Left lung (tissue), 10 donors: ENCODE measurements around the gene TANC1. TPM values are rescaled to one million over a fixed set of nuclear protein-coding genes. Genes with fewer than 3 reads are reported as not detected.

ENCODE experiments used
- ATAC-seq: fragments of 200-7000 bp; cut with Tn5 transposase; one replicate; pipeline ENCODE4 v1.9.1; 2020; ENCODE audit warnings: moderate library complexity
- DNase-seq, 4 donors: peaks; one replicate each; pipeline ENCODE4 v3.0.0-alpha.2; 2013 to 2020
- H3K27ac ChIP-seq, 2 donors: fragments of 200-600 bp; sonication (generic) in 1 of 2; one replicate each; pipeline versions ENCODE4 v1.5.0 to v1.8.0; 2020 to 2021
- H3K27me3 ChIP-seq, 2 donors: fragments of 200-600 bp; sonication (generic) in 1 of 2; one replicate each; pipeline versions ENCODE4 v1.5.0 to v1.8.0; 2020 to 2021
- H3K36me3 ChIP-seq, 2 donors: fragments of 200-600 bp; sonication (generic) in 1 of 2; one replicate each; pipeline versions ENCODE4 v1.5.0 to v1.8.0; 2020 to 2021
- H3K4me1 ChIP-seq, 2 donors: fragments of 200-600 bp; one replicate each; pipeline ENCODE4 v1.8.0; 2021
- H3K4me3 ChIP-seq, 2 donors: fragments of 200-600 bp; sonication (generic) in 1 of 2; one replicate each; pipeline versions ENCODE4 v1.5.0 to v1.8.0; 2020 to 2021; ENCODE audit warnings: mild to moderate bottlenecking in 1 of 2
- H3K9me3 ChIP-seq, 2 donors: fragments of 200-600 bp; sonication (generic) in 1 of 2; one replicate each; pipeline versions ENCODE4 v1.5.0 to v1.8.0; 2020 to 2021
- intact Hi-C, 2 donors: fragments of 100-400 bp; cut with DNase I; formaldehyde crosslinking; loops; one replicate each; pipeline versions ENCODE4 v1.11.2 to v1.14.2; 2022
- polyA plus RNA-seq, 6 donors: library from polyadenylated mRNA; unstranded; fragments of 120-200 nt; gene quantifications; one replicate each; pipeline ENCODE4 v1.2.1, GENCODE V29; 2013; ENCODE audit not compliant: insufficient read length in 6 of 6
- total RNA-seq, 2 donors: library from RNA; stranded (reverse); fragmentation: NEBNext Ultra II Directional; extraction: Animal tissue kit (Norgen Biotek cat#: 25700); gene quantifications; one replicate each; pipeline ENCODE4 v1.2.1, GENCODE V29; 2021
- TF ChIP-seq, protein P1 (sequence below), 2 donors: fragments of 200-600 bp; sonication (generic) in 1 of 2; IDR thresholded peaks; one replicate each; pipeline versions ENCODE4 v1.5.0 to v1.8.0; 2021; ENCODE audit warnings: antibody characterized with exemption in 2 of 2
- donor health status: DM: no; HTN: yes; CAD: no.
- donor health status: DM: no; HTN: no; CAD: no.

The TANC1 gene
- total and polyA plus RNA-seq, 8 donors, result 40.1 to 76.6 (median 53.3) TPM

DNA sequence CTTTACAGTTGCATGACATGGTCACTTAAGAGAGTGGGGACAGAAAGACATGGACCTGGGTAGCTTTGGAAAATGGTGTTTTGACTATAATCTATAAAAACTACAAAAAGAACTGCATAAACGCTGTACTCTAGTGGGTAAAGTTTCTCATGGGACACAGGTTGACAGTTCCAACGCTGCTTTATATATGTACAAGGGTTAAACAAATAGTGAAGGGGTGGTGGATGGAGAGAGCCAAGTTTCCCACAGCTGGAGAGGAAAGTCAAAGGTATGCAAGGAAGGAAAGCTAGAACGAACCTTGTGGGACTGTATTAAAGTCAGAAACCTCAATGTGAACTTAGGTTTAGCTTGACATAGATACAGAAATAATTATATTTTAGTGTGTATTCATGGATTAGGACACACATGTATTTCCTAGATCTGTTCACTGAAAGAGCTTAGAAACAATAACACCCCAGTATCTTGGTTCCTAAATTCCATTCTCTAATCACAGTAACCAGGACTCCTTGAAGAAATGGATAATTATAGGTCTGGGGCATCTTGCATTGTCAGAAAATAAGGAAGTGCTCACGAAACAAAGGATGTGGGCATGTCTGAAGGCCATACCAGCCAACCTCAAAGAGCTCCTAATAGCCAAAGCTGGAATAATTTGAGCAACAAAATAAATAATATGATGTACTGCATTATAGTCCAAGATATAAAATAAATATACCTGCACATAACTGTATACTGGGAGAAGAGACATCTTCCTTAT is 28.8 kb downstream of the TANC1 start:
- Histone ChIP-seq H3K4me1 (peaks cover 33 to 52% of the 10 kb centered on the region in 2 donors), H3K36me3 (peaks cover 0 to 7% of the 10 kb centered on the region in 2 donors), H3K9me3 (no peaks in the 10 kb centered on the region), H3K4me3 (no peak overlapping the region), H3K27ac (no peak overlapping the region), H3K27me3 (no peaks in the 10 kb centered on the region)
- intact Hi-C loops, result no loop called here
- DNase-seq (no peak), ATAC-seq (no peak)
- TF ChIP-seq, protein P1, sequence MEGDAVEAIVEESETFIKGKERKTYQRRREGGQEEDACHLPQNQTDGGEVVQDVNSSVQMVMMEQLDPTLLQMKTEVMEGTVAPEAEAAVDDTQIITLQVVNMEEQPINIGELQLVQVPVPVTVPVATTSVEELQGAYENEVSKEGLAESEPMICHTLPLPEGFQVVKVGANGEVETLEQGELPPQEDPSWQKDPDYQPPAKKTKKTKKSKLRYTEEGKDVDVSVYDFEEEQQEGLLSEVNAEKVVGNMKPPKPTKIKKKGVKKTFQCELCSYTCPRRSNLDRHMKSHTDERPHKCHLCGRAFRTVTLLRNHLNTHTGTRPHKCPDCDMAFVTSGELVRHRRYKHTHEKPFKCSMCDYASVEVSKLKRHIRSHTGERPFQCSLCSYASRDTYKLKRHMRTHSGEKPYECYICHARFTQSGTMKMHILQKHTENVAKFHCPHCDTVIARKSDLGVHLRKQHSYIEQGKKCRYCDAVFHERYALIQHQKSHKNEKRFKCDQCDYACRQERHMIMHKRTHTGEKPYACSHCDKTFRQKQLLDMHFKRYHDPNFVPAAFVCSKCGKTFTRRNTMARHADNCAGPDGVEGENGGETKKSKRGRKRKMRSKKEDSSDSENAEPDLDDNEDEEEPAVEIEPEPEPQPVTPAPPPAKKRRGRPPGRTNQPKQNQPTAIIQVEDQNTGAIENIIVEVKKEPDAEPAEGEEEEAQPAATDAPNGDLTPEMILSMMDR (IDR thresholded peaks at IDR 0.05), result no peak

DNA sequence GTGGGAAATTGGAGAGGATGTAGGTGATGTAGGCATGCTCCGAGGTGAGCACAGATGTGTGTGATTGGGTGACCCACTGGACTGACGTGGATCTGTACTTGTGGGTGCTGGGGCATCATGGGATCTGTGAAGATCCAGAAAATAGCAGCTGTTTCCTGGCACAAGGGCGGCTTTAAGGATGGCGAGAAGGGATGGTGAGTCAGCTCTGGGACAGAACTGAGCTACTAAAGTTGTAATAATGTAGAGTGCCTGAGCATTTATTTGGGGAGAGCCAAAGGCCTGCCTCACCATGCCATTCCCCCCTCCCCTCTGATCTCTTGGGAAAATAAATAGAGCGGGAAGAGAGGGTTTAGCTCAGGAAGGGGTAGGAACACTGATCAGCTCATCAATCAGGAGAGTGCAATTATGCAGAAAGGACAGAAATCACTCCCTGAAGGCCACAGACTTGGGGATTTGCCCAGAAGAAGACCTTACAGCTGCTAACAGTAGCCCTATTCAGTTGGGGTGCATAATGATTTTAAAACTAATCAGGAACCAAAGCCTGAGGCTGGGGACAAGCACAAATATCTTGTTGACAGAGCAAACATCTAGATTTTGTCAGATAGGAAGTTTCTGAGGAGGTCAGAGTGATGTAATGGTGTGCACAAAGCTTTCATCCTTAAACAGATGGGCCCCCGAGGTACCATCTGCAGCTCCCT is 30.3 kb downstream of the TANC1 start:
- no peaks in the 10 kb centered on the region for H3K27me3 ChIP-seq
- TF ChIP-seq, protein P1 (IDR thresholded peaks at IDR 0.05), result no peak
- no peaks in the 10 kb centered on the region for H3K9me3 ChIP-seq
- peaks cover 33 to 50% of the 10 kb centered on the region in 2 donors for H3K4me1 ChIP-seq
- intact Hi-C loops, result no loop called here
- H3K27ac ChIP-seq, result peak overlapping the region; percentile 29 to 31
- H3K36me3 ChIP-seq, result peaks cover 0 to 7% of the 10 kb centered on the region in 2 donors
- ATAC-seq, result no peak
- no peak overlapping the region for H3K4me3 ChIP-seq
- no peak for DNase-seq

DNA sequence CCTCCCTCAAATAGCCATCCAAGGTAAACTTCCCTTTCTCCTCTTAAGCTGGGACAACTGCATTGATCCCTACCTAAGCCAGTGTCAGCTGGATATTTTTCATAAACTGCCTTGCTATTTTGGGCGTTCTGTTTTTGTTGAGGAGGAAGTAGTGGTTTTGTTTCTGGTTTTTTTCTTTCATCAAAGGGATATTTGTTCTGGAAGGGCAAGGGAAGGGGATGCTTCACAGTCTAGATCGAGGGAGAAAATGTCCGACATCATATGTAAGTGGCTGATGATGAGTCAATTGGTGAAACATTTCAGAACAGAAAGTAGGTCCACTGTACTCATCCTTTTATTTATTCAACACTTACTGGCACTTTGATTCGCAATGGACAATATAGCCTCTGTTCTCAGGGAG is 31.0 kb downstream of the TANC1 start:
- H3K4me3 ChIP-seq, result no peak overlapping the region
- peak overlapping the region; percentile 31 to 53 for H3K27ac ChIP-seq
- peaks cover 0 to 7% of the 10 kb centered on the region in 2 donors for H3K36me3 ChIP-seq
- no peaks in the 10 kb centered on the region for H3K27me3 ChIP-seq
- ATAC-seq, result no peak
- intact Hi-C loops, result no loop called here
- DNase-seq, result no peak
- H3K9me3 ChIP-seq, result no peaks in the 10 kb centered on the region
- peaks cover 33 to 43% of the 10 kb centered on the region in 2 donors for H3K4me1 ChIP-seq
- TF ChIP-seq, protein P1 (IDR thresholded peaks at IDR 0.05), result no peak

DNA sequence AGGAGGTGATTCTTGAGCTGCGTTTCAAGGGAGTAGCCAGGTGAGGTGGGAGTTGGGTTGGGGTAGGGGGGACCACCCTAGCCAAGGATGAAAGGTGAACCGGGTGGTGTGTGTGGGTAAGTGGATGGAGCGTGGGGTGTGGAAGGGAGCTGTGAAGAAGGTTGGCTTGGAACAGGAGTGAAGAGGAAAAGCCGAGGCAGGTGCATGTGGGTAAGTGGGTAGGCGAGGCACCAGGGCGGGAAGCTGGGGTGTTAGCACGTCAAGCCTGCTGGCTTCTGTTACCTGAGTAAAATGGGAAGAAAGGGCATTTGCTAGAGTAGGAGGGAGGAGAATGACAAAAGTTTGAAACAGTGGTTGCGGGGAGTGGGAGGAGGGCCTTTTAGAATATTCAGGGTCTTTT is 31.6 kb downstream of the TANC1 start:
- no peak for ATAC-seq
- no peaks in the 10 kb centered on the region for H3K27me3 ChIP-seq
- TF ChIP-seq, protein P1 (IDR thresholded peaks at IDR 0.05), result no peak
- DNase-seq, result no peak
- no peaks in the 10 kb centered on the region for H3K9me3 ChIP-seq
- peak overlapping the region in 1 of 2 donors; percentile 53 for H3K27ac ChIP-seq
- peaks cover 31 to 41% of the 10 kb centered on the region in 2 donors for H3K4me1 ChIP-seq
- intact Hi-C loops, result no loop called here
- H3K36me3 ChIP-seq, result peaks cover 0 to 11% of the 10 kb centered on the region in 2 donors
- H3K4me3 ChIP-seq, result no peak overlapping the region

DNA sequence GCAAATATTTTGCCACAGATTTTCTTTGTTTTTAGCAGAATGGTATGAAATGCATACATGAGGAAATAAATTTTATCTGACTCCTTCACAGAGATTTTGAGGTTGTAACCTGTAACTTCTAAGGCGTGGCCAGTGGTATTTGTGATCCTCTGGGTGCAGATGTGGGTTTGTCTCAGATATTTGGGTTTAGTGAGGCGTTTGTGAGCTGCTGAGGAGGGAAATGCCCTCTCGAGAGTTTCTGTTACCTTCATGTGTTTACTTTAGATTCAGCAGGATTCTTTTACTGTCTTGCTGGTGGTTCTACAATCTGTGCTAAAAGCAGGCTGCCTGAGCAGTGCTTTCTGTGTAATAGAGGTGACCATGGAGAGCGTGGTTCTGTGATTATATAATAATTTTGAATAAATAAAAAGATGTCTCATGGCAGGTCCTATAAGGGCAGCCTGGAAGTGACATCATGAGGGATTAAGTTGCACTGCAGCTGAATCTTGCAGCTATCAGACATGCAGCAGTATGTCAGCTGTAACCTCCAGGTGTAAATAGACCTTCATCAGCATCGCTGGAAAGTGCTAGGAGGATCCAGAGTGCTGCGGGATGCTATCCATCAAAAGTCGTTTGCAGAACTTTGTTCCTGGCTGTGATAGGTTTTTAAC is 34.1 kb downstream of the TANC1 start:
- Histone ChIP-seq H3K9me3 (no peaks in the 10 kb centered on the region), H3K27ac (no peak overlapping the region), H3K36me3 (peaks cover 0 to 11% of the 10 kb centered on the region in 2 donors), H3K4me3 (no peak overlapping the region), H3K27me3 (no peaks in the 10 kb centered on the region), H3K4me1 (peaks cover 15 to 32% of the 10 kb centered on the region in 2 donors)
- no peak for DNase-seq
- TF ChIP-seq, protein P1 (IDR thresholded peaks at IDR 0.05), result no peak
- intact Hi-C loops, result no loop called here
- ATAC-seq, result no peak
